ENCODE data around the gene CCNL2.
"Not testable (repeated sequence)": the region's sequence is repeated elsewhere in the genome, so short reads cannot be mapped to it uniquely, and the experiment has no call there.

CCNL2 gene

DNA sequence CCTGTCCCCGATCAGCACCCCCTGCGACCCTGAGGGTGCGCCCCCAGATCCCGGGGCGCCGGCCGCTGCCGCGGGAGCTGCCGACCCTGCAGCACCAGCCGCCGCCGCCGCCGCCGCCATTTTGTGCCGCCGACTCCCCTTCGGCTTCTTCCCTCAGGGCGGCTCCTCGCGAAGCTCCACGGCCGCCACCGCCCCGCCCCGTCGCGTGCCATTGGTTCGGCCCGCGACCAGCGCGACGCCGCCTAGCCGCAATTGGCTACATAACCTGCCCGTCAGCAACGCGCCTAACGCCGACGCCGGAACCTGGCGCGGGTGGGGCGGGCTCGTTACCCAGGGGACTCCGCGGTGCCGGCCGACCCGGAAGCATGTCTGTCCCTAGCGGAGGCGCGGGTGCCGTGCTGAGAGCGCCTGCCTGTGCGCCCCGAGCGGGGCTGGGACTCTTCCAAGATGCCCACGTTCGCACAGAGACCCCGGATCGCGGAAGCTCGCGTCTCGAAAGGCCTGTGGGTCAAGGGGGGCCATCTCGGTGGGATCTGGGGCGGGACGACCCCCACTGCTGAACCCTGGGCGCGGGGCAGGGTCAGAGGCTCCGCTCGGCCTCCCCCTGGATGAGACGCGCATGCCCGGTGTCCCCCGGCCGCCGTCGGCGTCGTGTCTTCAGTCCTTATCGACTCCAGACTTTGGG lies at the start of gene CCNL2:
Gene CCNL2, minus strand, starts transcription at position 149 of the 685 bp plus-strand sequence. Its CDS starts 29 bp downstream, at position 120.
- DNase-seq, result peak; percentile 99

GRCh38 chr1:1446631-1447030 lies 47.5 kb upstream of the CCNL2 start:
- DNase-seq, result not testable (repeated sequence)

DNA sequence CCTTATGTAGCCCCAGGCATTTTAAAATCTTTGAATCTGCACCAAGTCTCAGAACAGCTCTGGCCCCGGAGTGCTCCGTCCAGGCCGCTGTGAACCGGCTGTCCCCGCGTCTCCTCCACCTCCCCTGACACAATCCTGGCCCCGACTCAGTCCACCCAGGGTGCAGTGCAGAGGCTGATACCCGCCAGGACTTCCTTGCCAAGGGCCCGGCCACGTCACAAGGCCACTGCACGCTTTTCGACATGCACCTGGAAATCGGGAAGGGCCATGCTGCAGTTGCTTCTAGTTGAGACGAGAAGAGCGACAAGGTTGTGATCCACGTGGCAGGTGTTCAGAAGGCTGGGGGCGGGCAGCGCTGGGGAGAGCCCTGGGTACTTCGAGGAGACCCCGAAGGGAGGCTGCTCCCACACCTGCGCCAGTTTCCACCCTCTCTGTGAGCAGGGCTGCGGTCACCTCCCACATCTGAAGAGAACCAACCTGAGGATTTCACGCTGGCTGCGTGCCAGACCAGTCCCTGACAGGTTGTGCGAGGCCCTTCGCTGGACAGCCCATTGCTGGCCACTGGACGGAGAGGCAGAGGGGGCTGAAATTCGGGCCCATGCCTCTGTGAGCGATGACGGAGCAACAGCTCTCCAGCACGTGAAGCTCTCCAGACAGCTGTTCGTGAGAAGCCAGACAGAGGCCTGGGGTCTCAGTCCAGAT lies 43.1 kb upstream of the CCNL2 start:
- DNase-seq, result no peak

DNA sequence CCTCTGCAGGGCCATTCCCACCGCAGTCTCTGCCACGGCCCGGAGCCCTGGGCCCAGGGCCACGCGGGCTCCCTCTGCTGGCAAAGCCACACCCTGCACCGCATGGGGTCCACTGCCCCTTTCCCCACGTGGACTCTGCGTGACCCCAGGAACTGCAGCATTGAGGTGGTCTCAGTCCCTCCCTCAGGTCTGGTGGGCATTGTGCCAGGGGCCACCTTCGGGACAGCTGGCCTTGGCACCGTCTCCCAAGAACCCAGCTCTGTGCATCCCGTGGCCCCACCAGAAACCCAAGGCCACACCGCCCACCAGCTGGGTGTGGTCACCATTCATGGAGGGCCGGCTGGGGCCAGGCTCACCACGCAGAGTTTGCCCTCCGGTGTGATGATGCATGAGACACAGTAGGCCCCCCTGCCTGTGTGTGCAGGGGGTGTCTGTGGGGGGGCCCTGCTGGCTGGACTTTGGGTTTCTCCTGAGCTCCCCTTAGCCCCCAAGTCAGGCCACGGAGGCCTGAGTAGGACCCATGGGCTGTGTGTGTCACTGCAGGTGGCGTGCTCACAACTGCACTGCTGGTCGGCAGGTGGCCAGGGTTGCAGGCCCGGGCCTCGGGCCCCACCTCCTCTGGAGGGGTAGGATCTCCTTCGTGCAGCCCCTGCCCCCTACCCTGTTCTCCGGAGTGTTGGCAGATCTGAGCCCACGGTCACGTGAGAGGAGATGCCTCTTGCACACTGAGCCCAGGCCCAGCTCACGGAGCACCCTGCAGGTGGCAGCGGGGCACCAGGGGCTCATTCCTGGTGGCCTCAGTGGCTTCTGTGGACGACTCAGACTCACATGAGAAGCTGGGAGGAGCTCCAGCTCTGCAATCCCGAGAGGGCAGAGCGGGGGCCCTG lies 42.1 kb upstream of the CCNL2 start:
- peak; percentile 90 for DNase-seq

DNA sequence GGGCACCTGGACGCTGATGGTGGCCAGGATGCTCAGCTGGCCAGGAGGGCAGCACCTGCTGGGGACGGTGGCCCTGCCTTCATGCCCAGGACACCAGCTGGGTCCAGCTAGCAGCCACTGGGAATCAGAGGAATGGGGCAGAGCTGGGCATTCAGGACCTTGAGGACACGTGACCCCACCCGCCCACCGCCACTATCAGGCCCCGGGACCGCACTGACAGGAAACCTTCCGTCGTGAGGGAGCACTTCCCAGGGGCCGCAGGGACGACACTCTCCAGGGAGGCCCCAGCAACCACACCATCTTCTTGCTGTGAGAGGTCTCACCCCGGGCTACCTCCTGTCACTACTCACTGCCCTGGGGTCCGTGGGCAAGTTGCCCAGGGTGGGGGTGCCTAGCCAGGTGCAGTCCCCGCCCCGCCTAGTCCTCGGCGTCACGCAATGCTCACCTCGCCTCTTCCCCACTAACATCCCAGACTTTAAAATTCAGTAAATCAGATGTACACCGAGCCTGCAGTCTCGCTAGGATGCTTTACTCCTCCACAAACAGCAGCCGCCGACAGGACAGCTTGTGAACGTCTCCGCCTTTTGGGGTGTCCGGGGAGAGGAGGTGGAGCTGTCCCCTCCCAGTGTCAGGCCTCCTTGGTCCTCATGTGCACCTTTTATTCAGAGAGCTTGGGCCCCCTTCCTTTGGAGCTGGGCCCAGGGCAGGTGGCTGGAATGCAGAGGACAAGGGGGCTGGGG lies 41.3 kb upstream of the CCNL2 start:
- no peak for DNase-seq

DNA sequence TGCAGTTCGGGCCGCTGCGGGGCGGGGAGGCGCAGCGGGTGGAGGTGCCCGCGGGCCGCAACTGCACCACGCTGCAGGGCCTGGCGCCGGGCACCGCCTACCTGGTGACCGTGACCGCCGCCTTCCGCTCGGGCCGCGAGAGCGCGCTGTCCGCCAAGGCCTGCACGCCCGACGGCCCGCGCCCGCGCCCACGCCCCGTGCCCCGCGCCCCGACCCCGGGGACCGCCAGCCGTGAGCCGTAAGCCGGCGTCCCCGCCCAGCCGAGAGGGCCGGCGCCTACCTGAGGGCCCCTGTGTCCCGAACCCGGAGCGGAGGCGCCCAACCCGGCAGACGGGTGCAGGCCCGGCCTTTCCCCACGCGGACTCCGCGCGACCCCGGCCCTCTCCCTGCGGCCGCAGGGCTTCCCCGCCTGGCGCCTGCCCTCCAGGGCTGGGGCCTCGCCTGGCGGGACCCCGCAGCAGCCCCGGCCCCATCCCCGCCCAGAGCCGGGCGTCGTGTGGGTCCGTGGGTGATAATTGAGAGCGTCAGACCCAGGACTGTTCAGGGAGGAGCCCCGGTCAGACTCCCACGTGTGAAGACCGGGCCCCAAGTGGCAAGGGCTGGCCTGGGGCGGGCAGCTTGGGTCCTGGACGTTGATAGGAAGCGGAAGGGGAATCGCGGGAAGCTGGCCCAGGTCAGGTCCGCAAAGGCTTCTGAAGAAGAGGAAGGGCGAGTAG lies 40.6 kb upstream of the CCNL2 start:
- DNase-seq, result no peak

DNA sequence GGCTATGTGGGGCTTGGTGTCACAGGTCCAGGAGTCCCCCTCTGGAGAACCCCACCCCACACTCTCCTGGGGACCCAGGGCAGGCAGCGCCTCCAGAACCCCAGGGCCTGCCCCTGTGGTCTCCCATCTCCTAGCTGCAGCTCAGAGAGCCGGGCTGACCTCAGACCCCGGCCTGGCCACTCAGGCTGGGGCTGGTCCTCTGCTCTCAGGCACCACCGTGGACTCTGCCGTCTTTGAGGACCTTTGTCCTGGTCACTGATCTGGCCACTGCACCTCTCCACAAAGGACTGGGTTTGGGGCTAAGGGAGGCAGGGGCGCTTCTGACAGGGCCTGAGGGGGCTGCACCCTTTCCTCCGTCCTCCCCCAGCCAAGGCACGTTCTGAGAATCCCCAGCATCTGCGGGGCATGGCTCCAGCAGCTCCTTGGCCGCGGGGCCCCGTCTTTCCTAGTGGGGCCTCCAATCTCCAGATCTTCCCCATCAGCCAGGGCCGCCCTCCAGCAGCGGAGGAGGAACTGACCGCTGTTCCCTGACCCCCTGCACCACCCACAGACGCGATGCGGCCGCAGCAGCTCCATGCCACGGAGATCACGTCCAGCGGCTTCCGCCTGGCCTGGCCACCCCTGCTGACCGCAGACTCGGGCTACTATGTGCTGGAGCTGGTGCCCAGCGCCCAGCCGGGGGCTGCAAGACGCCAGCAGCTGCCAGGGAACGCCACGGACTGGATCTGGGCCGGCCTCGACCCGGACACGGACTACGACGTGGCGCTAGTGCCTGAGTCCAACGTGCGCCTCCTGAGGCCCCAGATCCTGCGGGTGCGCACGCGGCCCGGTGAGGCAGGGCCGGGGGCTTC lies 39.6 kb upstream of the CCNL2 start:
- DNase-seq, result no peak

GRCh38 chr1:1437904-1438376 lies 38.8 kb upstream of the CCNL2 start:
- no peak for DNase-seq

DNA sequence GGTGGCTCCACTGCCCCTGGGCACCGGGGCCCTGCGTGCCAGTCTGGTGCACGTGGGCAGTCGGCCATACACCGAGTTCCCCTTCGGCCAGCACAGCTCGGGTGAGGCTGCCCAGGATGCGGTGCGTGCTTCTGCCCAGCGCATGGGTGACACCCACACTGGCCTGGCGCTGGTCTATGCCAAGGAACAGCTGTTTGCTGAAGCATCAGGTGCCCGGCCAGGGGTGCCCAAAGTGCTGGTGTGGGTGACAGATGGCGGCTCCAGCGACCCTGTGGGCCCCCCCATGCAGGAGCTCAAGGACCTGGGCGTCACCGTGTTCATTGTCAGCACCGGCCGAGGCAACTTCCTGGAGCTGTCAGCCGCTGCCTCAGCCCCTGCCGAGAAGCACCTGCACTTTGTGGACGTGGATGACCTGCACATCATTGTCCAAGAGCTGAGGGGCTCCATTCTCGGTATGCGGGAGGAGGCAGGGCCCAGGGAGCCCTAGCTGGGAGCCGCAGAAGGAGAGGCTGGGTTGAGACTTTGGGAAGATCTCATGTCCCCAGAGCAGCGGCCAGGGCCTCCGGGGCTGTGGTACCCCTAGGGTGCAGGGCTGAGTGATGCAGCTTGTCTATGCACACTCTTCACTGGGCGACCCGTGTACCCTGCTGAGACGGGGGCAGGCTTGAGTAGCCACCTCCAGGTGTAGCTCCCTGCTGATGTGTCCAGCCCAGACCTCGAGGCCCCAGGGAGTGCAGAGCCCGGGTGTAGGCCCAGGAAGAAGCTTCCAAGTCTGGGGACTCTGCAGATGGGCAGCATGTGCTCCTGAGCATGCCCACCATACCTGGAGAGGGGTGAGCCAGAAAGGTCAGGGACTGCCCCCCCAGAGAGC lies 38.1 kb upstream of the CCNL2 start:
- no peak for DNase-seq

- no peak for DNase-seq
These were observed 37.5 kb upstream of the CCNL2 start for GRCh38 chr1:1436630-1437032.

DNA sequence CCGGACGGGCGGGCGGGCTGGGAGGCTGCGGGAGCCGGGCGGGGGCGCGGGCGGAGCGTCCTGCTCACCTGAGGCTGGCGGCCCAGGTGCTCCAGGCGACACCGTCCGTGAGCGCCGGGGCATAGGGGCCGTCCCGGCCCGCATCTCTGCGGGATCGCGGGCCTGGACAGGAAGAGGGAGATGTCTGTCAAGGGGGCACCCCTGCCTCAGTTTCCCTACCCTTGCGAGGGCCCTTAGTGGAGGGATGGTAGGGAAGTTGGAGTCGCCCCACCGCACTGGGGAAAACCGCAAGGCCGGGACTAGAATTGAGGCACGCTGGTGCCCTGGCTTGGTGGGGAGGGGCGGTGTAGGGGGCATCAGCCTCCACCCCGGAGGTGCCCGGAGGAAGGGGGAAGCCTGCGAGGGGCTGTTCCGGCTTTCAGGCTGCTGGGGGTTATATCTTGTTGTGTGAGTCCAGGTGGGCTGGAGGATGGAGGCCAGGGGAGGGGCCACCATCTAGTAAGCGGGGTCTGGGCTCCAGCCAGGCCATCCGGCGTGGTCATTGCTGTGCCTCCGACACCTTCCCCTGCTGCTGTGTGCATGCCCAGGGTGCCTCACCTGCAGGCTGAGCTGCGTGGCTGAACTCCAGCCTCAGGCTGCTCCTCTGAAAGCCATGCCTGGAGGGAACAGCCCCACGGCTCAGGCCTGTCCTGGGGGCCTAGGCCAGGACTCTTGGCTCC lies 36.9 kb upstream of the CCNL2 start:
- no peak for DNase-seq

DNA sequence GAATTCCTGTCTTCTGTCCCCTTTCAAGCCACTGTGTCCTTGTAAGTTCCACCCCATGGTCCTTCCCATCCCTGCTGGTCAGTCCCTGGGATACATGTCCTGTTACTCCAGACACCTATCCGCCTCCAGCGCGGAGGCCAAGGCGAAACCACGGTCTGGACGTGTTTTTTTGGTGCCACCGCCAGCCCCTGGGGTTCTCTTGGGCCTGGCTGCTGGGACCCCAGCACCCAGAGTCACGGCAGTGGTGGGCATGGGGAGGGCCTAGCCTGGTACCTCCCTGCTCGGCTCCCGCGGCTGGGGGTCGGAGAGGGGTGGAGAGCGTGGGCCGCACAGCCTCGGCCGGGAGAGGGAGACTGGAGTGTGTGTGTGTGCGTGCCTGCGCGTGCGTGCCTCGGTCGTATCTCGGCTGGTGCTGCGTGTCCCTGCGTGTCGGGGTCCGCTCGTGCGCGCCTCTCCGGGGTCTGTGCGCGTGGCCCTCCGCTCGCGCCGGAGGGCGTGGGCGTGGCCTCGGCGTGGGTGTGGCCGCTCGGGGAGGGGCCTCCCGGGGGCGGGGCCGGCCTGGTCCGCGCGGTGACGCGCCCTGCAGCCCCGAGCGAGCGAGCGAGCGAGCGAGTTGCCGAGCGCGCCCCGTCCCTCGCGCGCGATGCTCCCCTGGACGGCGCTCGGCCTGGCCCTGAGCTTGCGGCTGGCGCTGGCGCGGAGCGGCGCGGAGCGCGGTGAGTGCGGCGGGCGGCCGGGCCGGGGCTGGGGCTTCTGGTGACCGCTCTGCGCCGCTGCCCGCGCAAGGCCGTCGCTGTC lies 36.2 kb upstream of the CCNL2 start, which contains the start of gene VWA1:
Gene VWA1, plus strand, starts transcription at position 585 of the 798 bp plus-strand sequence. Its CDS starts 59 bp downstream, at position 644.
- DNase-seq, result peak; percentile 88

DNA sequence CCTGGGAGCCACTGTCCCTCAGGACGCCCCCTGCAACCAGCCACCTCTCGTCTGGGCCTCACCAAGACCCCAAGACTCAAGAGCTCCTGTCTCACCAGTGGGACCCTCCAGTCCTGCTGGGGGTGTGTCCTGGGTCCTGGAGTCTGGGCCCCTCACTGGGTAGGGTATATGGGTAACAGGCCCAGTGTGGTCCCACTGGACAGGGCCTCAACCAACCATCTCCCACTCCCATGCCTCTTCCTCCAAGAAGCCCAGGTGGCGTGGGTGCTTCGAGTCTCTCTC lies 35.6 kb upstream of the CCNL2 start:
- DNase-seq, result no peak

DNA sequence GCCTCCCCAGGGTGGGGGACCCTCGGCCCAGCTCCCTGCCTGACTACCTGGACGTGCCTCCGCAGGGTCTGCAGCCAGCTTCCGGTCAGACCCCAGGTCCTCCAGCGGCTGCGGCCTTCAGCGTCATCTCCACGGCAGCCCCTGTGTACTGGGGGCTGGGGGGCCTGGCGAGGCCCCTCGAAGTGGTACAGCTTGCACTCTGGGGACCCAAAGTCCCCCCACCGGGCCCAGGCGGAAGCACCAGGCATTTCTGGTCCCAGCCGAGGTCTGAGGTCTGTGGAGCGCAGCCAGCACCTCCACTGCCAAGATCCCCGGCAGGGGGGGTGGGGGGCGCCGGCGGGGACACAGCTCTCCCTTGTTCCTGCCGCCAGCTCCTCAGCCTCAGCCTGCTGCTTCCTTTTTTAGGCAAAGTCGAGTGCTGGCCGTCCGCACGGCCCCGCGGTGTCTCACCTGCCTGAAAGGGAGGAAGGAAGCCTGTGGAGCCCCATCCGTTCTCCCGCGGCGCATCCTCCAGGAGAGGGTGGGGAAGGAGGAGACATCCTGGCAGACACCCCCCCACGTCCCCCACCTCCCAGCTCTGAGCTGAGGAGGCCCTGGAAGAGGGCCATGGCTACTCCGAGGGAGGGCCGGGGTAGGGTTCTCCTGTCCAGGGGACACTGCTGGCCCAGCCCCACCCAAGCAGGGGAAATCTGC lies 35.1 kb upstream of the CCNL2 start:
- DNase-seq, result no peak

DNA sequence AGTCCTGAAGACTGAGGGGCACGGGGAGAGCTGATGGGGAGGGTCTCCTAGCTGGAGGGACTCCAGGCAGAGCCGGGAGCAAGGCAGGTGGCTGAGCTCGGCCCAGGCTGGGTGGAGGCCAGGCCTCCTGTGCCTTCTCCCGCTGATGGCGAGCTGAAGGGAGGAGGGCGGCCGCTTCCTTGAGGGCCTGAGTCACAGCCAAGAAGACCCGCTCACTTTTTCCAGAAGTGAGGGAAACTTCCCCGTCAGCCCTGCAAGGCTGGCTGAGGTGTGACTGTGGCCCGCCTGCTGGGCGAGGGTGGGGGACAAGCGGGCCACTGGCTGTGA lies 34.6 kb upstream of the CCNL2 start:
- no peak for DNase-seq

DNA sequence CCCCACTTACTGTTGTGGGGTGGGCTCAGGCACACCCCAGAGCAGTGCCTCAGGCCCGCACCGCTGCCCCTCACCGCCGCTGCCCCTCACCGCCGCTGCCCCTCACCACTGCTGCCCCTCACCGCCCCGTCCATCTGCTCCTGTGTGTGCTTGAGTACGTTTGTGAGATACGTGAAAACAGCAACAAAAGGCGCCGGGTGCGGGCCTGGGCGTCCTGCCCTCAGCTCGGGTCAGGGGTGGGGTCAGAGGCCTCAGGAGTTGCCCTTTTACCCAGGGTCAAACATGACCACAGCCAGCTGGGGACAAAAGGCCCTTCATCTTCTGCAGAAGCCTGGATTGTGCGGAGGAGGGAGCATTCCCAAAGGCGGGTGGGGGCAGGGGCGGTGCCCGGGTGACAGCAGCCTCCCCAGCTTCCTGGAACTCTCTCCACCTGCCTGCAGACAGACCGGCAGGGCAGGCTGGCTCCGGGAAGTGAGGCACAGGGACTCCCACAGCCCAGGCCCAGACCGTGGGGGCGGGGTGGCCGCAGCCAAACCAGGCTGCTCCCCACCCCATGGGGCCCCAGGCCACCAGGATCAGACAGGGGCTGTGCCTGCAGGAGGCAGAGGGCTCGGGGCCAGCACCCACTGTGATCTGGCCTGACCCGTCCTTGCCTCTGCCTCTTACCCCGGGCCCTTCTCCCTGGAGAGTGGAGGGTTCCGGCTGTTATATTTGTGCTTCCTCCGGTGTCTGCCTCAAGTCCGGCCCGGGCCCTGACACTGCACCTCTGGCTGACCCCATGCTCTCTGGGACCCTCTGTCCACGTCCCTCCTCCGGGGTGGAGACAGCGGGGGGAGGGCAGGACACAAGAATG lies 34.0 kb upstream of the CCNL2 start:
- DNase-seq, result peak; percentile 73
